Cardiac fibroblast (primary cell): ENCODE measurements around the gene PDZD4.

Source experiments
- DNase-seq, 2 donors: peaks; one replicate each; pipeline versions ENCODE4 v3.0.0 to v3.0.0-alpha.2; 2010; ENCODE audit warnings: low read depth in 2 of 2
- H3K4me3 ChIP-seq, 2 donors: replicated peaks in 1 of 2; 1 replicate in 1 of 2; 2 replicates in 1 of 2; pipeline ENCODE4 v1.5.1; 2011; ENCODE audit warnings: low read depth in 2 of 2, low read length in 2 of 2, mild to moderate bottlenecking in 2 of 2, moderate library complexity in 1 of 2
- TF ChIP-seq, protein P1 (sequence below): IDR thresholded peaks from one replicate; pipeline ENCODE4 v1.5.1; 2011; ENCODE audit warnings: low read depth, mild to moderate bottlenecking, low read length, inconsistent platforms

The PDZD4 gene

DNA sequence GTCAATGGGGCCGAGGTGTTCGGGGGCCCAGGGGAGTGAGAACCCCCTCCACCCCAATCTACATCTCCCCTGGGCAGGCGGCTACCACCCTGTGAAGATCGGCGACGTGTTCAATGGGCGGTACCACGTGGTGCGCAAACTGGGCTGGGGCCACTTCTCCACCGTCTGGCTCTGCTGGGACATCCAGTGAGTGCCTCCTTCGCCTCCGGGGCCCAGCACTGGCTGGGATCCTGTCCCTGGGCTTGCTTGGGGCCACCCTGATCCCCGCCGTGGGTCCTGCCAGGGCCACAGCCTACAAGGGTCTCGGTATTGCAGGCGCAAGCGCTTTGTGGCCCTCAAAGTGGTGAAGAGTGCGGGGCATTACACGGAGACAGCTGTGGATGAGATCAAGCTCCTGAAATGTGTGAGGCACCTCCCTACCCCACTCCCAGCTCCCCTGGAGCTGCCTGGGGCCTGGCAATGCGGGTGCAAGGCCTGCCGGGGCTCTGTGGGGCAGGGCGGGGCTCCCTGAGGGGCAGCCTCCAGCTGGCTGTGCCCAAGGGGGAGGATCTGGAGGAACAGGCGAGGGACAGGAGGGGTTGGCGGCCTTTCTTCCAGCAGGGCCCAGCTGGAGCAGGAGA is 48.8 kb downstream of the PDZD4 start:
- no peak for DNase-seq
- TF ChIP-seq, protein P1, sequence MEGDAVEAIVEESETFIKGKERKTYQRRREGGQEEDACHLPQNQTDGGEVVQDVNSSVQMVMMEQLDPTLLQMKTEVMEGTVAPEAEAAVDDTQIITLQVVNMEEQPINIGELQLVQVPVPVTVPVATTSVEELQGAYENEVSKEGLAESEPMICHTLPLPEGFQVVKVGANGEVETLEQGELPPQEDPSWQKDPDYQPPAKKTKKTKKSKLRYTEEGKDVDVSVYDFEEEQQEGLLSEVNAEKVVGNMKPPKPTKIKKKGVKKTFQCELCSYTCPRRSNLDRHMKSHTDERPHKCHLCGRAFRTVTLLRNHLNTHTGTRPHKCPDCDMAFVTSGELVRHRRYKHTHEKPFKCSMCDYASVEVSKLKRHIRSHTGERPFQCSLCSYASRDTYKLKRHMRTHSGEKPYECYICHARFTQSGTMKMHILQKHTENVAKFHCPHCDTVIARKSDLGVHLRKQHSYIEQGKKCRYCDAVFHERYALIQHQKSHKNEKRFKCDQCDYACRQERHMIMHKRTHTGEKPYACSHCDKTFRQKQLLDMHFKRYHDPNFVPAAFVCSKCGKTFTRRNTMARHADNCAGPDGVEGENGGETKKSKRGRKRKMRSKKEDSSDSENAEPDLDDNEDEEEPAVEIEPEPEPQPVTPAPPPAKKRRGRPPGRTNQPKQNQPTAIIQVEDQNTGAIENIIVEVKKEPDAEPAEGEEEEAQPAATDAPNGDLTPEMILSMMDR, result no peak
- H3K4me3 ChIP-seq, result no peak overlapping the region

DNA sequence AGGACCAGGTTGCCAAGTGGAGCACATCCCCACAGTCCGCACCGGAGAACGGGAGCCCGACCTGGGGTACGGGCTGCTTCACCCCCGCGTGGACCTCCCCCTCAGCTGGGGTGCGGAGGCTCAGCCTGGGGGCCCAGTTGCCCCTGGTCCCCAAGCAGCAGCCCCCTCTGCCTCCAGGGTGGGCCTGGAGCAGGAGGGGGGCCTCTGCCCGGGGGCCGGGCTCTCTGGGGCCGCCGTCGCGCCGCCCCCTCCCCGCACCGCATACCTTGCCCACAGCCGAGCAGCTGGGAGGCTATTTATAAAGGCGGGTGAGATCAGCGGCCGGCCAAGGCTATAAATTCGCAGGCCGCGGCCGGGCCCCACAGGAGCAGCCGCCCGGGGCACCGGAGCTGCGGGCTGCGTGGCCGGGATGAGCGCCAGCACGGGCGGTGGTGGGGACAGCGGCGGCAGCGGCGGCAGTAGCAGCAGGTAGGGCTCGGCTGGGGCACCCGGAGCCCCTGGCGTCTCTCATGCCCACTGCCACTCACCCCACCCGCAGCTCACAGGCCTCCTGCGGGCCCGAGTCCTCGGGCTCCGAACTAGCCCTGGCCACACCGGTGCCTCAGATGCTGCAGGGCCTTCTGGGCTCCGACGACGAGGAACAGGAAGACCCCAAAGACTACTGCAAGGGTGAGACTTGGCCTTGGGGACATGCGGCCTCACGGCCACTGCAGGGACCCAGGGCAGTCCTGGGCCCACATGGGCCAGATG is 49.5 kb downstream of the PDZD4 start, which contains the start of gene SRPK3:
TSS of gene SRPK3 (plus strand) at position 364 of the 750 bp plus-strand sequence. CDS start at position 410, 46 bp downstream.
- no peak for DNase-seq
- TF ChIP-seq, protein P1, result no peak

DNA sequence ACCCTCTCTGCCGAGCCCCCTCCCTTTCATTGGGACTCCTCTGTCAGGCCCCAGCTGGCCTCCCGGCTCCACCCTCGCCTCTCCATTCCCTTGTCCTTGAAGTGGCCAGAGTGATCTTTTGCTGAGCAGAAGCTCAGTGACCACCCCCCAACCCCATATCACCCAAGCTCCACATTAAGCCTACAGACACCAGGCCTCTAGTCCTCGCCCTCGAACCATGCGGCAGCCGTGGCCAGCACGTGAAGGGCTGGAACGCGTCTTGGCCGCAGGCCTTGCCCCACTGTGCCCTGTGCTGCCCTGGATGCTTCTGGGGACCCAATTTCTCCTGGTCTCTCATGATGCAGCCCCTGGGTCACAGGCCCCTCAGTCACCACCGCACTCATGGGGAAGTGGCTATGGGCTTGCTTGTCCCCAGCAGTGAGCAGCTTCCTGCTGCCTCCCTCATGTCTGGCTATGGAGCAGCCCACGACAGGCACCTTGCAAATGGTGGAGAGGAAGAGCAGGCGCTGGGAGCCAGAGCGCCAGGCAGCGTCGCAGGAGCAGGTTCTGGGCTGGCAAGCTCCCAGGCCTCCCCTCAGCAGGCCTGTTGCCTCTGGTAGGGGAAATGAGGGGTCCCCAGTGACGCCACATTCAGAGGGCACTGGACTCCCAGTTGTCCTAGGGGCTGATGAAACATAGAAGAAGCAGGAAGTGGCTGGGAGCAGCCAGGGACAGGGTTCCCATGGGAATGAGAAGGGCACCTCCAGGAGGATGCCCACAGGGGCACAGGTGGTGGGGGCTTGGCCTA is 50.3 kb downstream of the PDZD4 start:
- no peak overlapping the region for H3K4me3 ChIP-seq
- TF ChIP-seq, protein P1, result no peak
- no peak for DNase-seq

More for the DNA sequence above, 49.5 kb downstream of the PDZD4 start, which contains the start of gene SRPK3:
- H3K4me3 ChIP-seq, result no peak within 1 kb of the TSS

DNA sequence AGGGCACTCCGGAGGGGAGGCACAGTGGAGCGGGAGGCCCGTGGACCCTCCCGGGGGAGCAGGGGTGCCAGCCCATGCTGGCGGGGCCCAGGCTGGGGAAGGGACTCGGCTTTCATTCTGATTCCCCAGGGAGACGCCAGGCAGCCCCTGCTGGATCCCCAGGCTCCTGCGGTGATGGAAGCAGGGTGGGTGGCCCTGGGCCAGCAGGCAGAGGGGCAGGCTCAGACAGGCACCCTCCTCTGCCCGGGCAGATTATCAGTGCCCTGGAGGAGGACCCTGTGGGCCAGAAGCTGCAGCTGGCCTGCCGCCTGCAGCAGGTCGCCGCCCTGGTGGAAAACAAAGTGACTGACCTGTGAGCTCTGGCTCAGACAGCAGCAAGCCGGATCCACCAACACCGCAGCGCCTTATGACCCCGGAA is 51.7 kb downstream of the PDZD4 start:
- H3K4me3 ChIP-seq, result no peak overlapping the region
- DNase-seq, result no peak
- TF ChIP-seq, protein P1, result no peak

DNA sequence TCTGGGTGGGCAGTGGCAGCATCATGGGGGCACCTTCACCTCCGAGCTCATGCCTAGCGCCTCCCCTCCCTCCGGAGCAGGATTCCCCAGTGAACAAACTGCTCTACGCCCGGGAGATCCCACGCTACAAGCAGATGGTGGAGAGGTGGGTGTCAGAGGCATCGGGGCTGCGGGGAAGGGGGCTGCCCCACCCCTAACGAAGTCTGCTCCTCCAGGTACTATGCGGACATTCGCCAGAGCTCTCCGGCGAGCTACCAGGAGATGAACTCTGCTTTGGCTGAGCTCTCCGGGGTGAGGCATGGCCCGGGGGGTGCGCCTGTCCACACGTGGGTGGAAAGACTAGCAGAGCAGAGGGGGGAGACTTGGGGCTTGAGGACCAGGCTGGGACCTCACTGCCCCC is 52.2 kb downstream of the PDZD4 start:
- TF ChIP-seq, protein P1, result no peak
- no peak overlapping the region for H3K4me3 ChIP-seq
- no peak for DNase-seq

DNA sequence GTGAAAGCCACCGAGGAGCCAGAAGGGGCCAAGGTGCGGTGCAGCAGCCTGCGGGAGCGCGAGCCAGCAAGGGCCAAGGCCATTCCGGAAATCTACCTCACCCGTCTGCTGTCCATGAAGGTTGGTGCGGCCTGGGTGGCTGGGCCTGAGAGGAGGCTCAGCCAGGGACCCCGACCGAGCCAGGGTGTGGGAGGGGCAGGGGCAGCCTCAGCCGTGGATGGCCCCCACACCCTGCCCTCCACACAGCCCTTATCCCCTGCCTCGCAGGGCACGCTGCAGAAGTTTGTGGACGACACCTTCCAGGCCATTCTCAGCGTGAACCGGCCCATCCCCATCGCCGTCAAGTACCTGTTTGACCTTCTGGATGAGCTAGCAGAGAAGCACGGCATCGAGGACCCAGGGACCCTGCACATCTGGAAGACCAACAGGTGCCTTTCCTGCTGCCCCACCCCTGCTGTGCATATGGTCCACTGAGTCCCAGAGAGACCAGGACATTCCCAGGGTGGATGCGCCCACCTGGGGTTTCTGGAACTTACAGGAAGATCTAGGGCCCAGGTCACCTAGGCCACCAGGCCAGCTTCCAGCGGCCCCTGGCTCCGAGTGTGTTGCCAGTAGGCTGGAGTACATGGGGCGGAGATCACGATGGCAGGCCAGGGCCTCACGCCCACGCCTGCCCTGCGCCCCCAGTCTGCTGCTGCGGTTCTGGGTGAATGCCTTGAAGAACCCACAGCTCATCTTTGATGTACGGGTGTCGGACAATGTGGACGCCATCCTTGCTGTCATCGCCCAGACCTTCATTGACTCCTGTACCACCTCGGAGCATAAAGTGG is 52.9 kb downstream of the PDZD4 start:
- no peak overlapping the region for H3K4me3 ChIP-seq
- no peak for DNase-seq
- TF ChIP-seq, protein P1, result no peak
